SK-N-SH treated with all-trans-retinoic acid at 6 μM for 48 hours (cell line): ENCODE results near the gene SPEM1.
A peak's percentile ranks its signal among the peaks of the same experiment; 100 is the strongest.

Experiments
- ATAC-seq: fragments of 200-7000 bp; cut with Tn5 transposase; 3 replicates; pipeline ENCODE4 v1.9.1; 2020; ENCODE audit warnings: mild to moderate bottlenecking, moderate library complexity
- ARNTL ChIP-seq: fragments of 450-650 bp; formaldehyde crosslinking; IDR thresholded peaks from 2 replicates; pipeline ENCODE4 v1.5.0; 2020; ENCODE audit warnings: low read depth, mild to moderate bottlenecking, moderate library complexity, borderline replicate concordance
- BACH2 ChIP-seq: fragments of 250-450 bp; sonication (Bioruptor Pico); IDR thresholded peaks from 2 replicates; pipeline ENCODE4 v1.9.0; 2021; ENCODE audit warnings: mild to moderate bottlenecking, borderline replicate concordance
- CSDC2 ChIP-seq: fragments of 250-450 bp; sonication (Bioruptor Pico); IDR thresholded peaks from 2 replicates; pipeline ENCODE4 v1.5.0; 2020; ENCODE audit warnings: mild to moderate bottlenecking, moderate library complexity
- ESRRG ChIP-seq: fragments of 250-450 bp; sonication (Bioruptor Pico); IDR thresholded peaks from 2 replicates; pipeline ENCODE4 v1.6.1; 2021; ENCODE audit warnings: mild to moderate bottlenecking
- GLIS3 ChIP-seq: fragments of 250-450 bp; sonication (Bioruptor Pico); IDR thresholded peaks from 2 replicates; pipeline ENCODE4 v1.5.0; 2020; ENCODE audit warnings: mild to moderate bottlenecking, moderate library complexity
- ISL1 ChIP-seq: fragments of 250-450 bp; sonication (Bioruptor Pico); IDR thresholded peaks from 2 replicates; pipeline ENCODE4 v2.1.2; 2022; ENCODE audit warnings: mild to moderate bottlenecking, moderate library complexity
- OSR1 ChIP-seq: fragments of 250-450 bp; sonication (Bioruptor Pico); IDR thresholded peaks from 2 replicates; pipeline ENCODE4 v1.8.0; 2022; ENCODE audit warnings: moderate library complexity, mild to moderate bottlenecking, inconsistent platforms
- PATZ1 ChIP-seq: fragments of 250-450 bp; sonication (Bioruptor Pico); IDR thresholded peaks from 2 replicates; pipeline ENCODE4 v1.8.0; 2020; ENCODE audit warnings: mild to moderate bottlenecking, moderate library complexity, borderline replicate concordance
- PPARA ChIP-seq: fragments of 250-450 bp; sonication (Bioruptor Pico); IDR thresholded peaks from 2 replicates; pipeline ENCODE4 v1.5.0; 2020; ENCODE audit warnings: mild to moderate bottlenecking, borderline replicate concordance
- RARB ChIP-seq: fragments of 250-450 bp; sonication (Bioruptor Pico); IDR thresholded peaks from 2 replicates; pipeline ENCODE4 v1.8.0; 2021; ENCODE audit warnings: mild to moderate bottlenecking, moderate library complexity
- SNAI2 ChIP-seq: fragments of 250-450 bp; sonication (Bioruptor Pico); IDR thresholded peaks from 2 replicates; pipeline ENCODE4 v1.5.0; 2020; ENCODE audit warnings: mild to moderate bottlenecking, moderate library complexity
- TCF4 ChIP-seq: fragments of 250-450 bp; sonication (Bioruptor Pico); IDR thresholded peaks from 2 replicates; pipeline ENCODE4 v1.8.0; 2021; ENCODE audit warnings: mild to moderate bottlenecking, moderate library complexity, borderline replicate concordance
- TOX ChIP-seq: fragments of 250-450 bp; sonication (Bioruptor Pico); IDR thresholded peaks from 2 replicates; pipeline ENCODE4 v1.8.0; 2021; ENCODE audit warnings: mild to moderate bottlenecking, moderate library complexity, borderline replicate concordance
- ZFP3 ChIP-seq: fragments of 250-450 bp; sonication (Bioruptor Pico); IDR thresholded peaks from 2 replicates; pipeline ENCODE4 v1.5.0; 2020; ENCODE audit warnings: mild to moderate bottlenecking, moderate library complexity
- ZFP30 ChIP-seq: fragments of 450-650 bp; formaldehyde crosslinking; IDR thresholded peaks from 2 replicates; pipeline ENCODE4 v1.5.0; 2022; ENCODE audit warnings: mild to moderate bottlenecking, moderate library complexity
- ZNF8 ChIP-seq: fragments of 450-650 bp; formaldehyde crosslinking; IDR thresholded peaks from 2 replicates; pipeline ENCODE4 v1.5.0; 2020; ENCODE audit warnings: mild to moderate bottlenecking, moderate library complexity
- TF ChIP-seq, protein P1 (sequence below): fragments of 250-450 bp; sonication (Bioruptor Pico); IDR thresholded peaks from 2 replicates; pipeline ENCODE4 v1.8.0; 2021; ENCODE audit warnings: low read depth, mild to moderate bottlenecking, moderate library complexity, borderline replicate concordance
- TF ChIP-seq, protein P2 (sequence below): fragments of 250-450 bp; sonication (Bioruptor Pico); IDR thresholded peaks from 2 replicates; pipeline ENCODE4 v1.5.1; 2020; ENCODE audit warnings: low read depth, mild to moderate bottlenecking, moderate library complexity
- TF ChIP-seq, protein P3 (sequence below): fragments of 250-450 bp; sonication (Bioruptor Pico); IDR thresholded peaks from 2 replicates; pipeline ENCODE4 v1.5.0; 2020; ENCODE audit warnings: mild to moderate bottlenecking, moderate library complexity
- TF ChIP-seq, protein P4 (sequence below): fragments of 250-450 bp; sonication (Bioruptor Pico); IDR thresholded peaks from 2 replicates; pipeline ENCODE4 v1.5.1; 2021; ENCODE audit warnings: mild to moderate bottlenecking, moderate library complexity

Gene SPEM1

DNA sequence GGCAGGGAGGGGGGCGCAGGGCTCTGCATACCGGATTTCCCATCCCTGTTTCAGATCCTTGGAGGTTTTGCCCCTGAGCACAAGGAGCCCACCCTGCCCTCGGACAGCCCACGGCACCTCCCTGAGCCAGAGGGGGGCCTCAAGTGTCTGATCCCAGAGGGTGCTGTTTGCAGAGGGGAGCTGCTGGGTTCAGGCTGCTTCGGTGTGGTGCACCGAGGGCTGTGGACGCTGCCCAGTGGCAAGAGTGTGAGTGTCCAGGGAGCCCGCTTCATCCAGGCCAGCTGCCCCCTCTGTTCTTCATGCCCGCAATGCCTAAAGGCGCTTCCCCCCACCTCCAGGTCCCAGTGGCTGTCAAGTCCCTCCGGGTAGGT lies 36.8 kb upstream of the SPEM1 start:
- ATAC-seq: peak; percentile 4
- no peak for TF ChIP-seq ESRRG (CRISPR knock-in tag)
- TF ChIP-seq, protein P1, sequence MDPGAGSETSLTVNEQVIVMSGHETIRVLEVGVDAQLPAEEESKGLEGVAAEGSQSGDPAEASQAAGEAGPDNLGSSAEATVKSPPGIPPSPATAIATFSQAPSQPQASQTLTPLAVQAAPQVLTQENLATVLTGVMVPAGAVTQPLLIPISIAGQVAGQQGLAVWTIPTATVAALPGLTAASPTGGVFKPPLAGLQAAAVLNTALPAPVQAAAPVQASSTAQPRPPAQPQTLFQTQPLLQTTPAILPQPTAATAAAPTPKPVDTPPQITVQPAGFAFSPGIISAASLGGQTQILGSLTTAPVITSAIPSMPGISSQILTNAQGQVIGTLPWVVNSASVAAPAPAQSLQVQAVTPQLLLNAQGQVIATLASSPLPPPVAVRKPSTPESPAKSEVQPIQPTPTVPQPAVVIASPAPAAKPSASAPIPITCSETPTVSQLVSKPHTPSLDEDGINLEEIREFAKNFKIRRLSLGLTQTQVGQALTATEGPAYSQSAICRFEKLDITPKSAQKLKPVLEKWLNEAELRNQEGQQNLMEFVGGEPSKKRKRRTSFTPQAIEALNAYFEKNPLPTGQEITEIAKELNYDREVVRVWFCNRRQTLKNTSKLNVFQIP (CRISPR knock-in tag): no peak
- TF ChIP-seq OSR1: no peak
- TF ChIP-seq, protein P2, sequence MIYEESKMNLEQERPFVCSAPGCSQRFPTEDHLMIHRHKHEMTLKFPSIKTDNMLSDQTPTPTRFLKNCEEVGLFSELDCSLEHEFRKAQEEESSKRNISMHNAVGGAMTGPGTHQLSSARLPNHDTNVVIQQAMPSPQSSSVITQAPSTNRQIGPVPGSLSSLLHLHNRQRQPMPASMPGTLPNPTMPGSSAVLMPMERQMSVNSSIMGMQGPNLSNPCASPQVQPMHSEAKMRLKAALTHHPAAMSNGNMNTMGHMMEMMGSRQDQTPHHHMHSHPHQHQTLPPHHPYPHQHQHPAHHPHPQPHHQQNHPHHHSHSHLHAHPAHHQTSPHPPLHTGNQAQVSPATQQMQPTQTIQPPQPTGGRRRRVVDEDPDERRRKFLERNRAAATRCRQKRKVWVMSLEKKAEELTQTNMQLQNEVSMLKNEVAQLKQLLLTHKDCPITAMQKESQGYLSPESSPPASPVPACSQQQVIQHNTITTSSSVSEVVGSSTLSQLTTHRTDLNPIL (CRISPR knock-in tag): no peak
- no peak for TF ChIP-seq TOX (CRISPR knock-in tag)

GRCh38 chr17:7383742-7384488 lies 36.2 kb upstream of the SPEM1 start:
- ATAC-seq: peak; percentile 79
- TF ChIP-seq SNAI2 (CRISPR knock-in tag) (no peak), ARNTL (no peak), ESRRG (CRISPR knock-in tag) (no peak), ZNF8 (CRISPR knock-in tag) (no peak), TOX (CRISPR knock-in tag) (no peak), ISL1 (CRISPR knock-in tag) (no peak), BACH2 (CRISPR knock-in tag) (no peak), ZFP3 (CRISPR knock-in tag) (no peak), CSDC2 (CRISPR knock-in tag) (no peak), GLIS3 (CRISPR knock-in tag) (no peak; the same call in 1 of the 2 replicates), OSR1 (no peak), TCF4 (CRISPR knock-in tag) (no peak)
- TF ChIP-seq, protein P3, sequence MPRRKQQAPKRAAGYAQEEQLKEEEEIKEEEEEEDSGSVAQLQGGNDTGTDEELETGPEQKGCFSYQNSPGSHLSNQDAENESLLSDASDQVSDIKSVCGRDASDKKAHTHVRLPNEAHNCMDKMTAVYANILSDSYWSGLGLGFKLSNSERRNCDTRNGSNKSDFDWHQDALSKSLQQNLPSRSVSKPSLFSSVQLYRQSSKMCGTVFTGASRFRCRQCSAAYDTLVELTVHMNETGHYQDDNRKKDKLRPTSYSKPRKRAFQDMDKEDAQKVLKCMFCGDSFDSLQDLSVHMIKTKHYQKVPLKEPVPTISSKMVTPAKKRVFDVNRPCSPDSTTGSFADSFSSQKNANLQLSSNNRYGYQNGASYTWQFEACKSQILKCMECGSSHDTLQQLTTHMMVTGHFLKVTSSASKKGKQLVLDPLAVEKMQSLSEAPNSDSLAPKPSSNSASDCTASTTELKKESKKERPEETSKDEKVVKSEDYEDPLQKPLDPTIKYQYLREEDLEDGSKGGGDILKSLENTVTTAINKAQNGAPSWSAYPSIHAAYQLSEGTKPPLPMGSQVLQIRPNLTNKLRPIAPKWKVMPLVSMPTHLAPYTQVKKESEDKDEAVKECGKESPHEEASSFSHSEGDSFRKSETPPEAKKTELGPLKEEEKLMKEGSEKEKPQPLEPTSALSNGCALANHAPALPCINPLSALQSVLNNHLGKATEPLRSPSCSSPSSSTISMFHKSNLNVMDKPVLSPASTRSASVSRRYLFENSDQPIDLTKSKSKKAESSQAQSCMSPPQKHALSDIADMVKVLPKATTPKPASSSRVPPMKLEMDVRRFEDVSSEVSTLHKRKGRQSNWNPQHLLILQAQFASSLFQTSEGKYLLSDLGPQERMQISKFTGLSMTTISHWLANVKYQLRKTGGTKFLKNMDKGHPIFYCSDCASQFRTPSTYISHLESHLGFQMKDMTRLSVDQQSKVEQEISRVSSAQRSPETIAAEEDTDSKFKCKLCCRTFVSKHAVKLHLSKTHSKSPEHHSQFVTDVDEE: no peak
- TF ChIP-seq, protein P2 (CRISPR knock-in tag): no peak
- TF ChIP-seq, protein P4, sequence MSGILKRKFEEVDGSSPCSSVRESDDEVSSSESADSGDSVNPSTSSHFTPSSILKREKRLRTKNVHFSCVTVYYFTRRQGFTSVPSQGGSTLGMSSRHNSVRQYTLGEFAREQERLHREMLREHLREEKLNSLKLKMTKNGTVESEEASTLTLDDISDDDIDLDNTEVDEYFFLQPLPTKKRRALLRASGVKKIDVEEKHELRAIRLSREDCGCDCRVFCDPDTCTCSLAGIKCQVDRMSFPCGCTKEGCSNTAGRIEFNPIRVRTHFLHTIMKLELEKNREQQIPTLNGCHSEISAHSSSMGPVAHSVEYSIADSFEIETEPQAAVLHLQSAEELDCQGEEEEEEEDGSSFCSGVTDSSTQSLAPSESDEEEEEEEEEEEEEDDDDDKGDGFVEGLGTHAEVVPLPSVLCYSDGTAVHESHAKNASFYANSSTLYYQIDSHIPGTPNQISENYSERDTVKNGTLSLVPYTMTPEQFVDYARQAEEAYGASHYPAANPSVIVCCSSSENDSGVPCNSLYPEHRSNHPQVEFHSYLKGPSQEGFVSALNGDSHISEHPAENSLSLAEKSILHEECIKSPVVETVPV (CRISPR knock-in tag): no peak
- TF ChIP-seq, protein P1 (CRISPR knock-in tag): no peak

DNA sequence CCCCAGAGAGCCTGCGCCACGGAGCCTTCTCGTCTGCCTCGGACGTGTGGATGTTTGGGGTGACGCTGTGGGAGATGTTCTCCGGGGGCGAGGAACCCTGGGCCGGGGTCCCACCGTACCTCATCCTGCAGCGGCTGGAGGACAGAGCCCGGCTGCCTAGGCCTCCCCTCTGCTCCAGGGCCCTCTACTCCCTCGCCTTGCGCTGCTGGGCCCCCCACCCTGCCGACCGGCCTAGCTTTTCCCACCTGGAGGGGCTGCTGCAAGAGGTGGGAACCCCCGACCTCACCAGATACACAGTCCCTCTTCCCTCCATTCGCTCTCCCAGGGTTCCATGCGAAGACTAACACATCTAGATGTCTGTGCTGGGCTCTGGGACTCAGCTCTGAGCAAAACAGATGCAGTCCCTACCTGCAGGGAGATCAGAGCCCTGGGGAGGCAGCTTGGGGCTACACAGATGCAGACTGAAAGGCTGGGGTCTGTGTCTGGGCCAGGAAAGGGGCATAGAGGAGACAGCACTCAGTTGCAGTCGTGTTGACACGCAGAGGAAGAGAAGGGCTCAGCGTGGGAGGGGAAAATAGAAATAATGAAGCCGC lies 35.5 kb upstream of the SPEM1 start:
- no peak; the same call in 2 of the 3 replicates for ATAC-seq
- TF ChIP-seq CSDC2 (CRISPR knock-in tag) (no peak), PPARA (CRISPR knock-in tag) (no peak), GLIS3 (CRISPR knock-in tag) (no peak), ZNF8 (CRISPR knock-in tag) (no peak), ZFP30 (no peak), ISL1 (CRISPR knock-in tag) (no peak), PATZ1 (CRISPR knock-in tag) (no peak), RARB (CRISPR knock-in tag) (no peak), ARNTL (no peak), TOX (CRISPR knock-in tag) (no peak)
- TF ChIP-seq, protein P4 (CRISPR knock-in tag): no peak
- TF ChIP-seq, protein P2 (CRISPR knock-in tag): no peak
